TTC549 (cell line): ENCODE data around the gene DIAPH1.

ENCODE experiments used
- FAIRE-seq: peaks from 2 replicates; lab custom pipeline; 2012; peaks lifted over from hg19 to GRCh38; lab: Jason Lieb, UNC

Gene DIAPH1

DNA sequence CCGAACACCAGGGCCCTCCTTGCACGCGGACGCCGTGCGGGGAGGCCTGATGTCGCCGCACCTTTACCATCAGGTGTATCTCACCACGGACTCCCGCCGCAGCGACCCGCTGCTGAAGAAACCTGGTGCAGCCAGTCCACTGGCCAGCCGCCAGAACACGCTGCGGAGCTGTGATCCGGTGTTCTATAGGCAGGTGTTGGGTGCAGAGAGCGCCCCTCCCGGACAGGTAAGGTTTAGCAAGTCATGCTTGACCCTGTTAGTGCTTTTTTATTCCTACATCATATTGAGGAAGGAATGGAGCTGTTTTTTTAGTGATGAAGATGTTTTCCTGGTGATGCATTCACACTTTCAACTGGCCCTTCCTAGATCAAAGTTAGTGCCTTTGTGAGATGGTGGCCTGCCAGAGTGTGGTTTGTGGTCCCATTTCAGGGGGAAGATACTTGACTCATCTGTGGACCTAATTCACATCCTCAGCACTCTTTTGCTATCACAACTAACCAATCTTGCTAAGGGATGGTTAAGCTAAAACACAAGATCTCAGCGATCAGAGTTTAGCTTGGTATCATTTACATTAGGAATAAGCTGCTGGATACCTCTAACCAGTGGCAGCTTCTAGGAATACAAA lies 140.4 kb downstream of the DIAPH1 start:
- FAIRE-seq: no peak

DNA sequence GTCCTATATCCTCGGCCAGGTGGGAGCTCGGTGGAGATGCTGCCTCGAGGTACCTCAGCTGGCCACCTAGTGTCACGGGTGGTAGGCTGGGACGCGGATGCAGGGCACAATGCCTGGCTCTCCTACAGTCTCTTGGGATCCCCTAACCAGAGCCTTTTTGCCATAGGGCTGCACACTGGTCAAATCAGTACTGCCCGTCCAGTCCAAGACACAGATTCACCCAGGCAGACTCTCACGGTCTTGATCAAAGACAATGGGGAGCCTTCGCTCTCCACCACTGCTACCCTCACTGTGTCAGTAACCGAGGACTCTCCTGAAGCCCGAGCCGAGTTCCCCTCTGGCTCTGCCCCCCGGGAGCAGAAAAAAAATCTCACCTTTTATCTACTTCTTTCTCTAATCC lies 141.0 kb downstream of the DIAPH1 start:
- no peak for FAIRE-seq

DNA sequence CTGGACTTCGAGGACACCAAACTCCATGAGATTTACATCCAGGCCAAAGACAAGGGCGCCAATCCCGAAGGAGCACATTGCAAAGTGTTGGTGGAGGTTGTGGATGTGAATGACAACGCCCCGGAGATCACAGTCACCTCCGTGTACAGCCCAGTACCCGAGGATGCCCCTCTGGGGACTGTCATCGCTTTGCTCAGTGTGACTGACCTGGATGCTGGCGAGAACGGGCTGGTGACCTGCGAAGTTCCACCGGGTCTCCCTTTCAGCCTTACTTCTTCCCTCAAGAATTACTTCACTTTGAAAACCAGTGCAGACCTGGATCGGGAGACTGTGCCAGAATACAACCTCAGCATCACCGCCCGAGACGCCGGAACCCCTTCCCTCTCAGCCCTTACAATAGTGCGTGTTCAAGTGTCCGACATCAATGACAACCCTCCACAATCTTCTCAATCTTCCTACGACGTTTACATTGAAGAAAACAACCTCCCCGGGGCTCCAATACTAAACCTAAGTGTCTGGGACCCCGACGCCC lies 141.7 kb downstream of the DIAPH1 start:
- no peak for FAIRE-seq

DNA sequence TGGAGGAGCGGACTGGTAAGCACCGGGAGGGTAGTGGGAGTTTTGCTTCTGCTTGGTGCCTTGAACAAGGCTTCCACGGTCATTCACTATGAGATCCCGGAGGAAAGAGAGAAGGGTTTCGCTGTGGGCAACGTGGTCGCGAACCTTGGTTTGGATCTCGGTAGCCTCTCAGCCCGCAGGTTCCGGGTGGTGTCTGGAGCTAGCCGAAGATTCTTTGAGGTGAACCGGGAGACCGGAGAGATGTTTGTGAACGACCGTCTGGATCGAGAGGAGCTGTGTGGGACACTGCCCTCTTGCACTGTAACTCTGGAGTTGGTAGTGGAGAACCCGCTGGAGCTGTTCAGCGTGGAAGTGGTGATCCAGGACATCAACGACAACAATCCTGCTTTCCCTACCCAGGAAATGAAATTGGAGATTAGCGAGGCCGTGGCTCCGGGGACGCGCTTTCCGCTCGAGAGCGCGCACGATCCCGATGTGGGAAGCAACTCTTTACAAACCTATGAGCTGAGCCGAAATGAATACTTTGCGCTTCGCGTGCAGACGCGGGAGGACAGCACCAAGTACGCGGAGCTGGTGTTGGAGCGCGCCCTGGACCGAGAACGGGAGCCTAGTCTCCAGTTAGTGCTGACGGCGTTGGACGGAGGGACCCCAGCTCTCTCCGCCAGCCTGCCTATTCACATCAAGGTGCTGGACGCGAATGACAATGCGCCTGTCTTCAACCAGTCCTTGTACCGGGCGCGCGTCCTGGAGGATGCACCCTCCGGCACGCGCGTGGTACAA lies 142.5 kb downstream of the DIAPH1 start:
- FAIRE-seq: no peak

DNA sequence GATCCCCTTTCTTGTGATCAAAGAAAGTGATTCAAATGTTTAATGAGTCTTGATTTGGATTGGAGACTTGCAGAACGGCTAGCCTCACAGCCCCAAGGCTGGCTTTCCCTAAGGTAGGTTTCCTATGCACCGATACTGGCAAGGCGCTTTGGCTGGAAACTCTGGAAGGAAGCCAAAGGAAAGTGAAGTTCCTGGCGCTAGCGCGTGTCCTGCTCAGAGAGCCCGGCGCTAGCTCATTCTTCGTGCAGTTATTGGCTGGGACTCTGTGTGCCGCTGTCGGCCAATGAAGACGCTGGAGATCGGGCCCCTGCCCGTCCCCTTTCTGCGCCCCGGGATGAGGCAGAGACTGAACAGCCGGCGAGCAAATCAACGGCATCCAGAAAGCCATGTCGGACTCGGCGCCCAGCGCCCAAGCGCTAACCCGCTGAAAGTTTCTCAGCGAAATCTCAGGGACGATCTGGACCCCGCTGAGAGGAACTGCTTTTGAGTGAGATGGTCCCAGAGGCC lies 143.1 kb downstream of the DIAPH1 start, which contains the start of gene PCDHGC3:
Gene PCDHGC3, plus strand, starts transcription at position 342 of the 507 bp plus-strand sequence. Its CDS starts 151 bp downstream, at position 493.
- FAIRE-seq: no peak

DNA sequence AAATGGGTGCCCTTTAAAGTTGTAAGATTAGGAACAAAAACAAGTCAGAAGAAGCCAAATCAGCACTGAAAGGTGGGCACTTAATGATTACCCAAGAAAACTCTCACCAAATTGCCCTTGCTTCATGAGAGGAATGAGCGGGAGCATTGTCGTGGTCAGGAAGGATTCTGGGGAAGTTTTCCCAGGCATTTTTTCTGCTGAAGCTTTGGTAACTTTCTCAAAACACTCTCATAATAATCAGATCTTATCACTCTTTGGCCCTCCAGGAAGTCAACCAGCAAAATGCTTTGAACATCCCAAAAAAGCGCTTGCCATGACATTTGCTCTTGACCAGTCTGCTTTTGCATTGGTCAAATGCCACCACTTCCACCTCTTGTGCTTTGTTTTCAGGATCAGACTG lies 153.4 kb downstream of the DIAPH1 start:
- no peak for FAIRE-seq
